ENCODE results near the gene SLMAP.
A peak's percentile ranks its signal among the peaks of the same experiment; 100 is the strongest.

SLMAP gene, protein sequence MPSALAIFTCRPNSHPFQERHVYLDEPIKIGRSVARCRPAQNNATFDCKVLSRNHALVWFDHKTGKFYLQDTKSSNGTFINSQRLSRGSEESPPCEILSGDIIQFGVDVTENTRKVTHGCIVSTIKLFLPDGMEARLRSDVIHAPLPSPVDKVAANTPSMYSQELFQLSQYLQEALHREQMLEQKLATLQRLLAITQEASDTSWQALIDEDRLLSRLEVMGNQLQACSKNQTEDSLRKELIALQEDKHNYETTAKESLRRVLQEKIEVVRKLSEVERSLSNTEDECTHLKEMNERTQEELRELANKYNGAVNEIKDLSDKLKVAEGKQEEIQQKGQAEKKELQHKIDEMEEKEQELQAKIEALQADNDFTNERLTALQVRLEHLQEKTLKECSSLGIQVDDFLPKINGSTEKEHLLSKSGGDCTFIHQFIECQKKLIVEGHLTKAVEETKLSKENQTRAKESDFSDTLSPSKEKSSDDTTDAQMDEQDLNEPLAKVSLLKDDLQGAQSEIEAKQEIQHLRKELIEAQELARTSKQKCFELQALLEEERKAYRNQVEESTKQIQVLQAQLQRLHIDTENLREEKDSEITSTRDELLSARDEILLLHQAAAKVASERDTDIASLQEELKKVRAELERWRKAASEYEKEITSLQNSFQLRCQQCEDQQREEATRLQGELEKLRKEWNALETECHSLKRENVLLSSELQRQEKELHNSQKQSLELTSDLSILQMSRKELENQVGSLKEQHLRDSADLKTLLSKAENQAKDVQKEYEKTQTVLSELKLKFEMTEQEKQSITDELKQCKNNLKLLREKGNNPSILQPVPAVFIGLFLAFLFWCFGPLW

GRCh38 chr3:57755741-57756527, at the start of gene SLMAP:
TSS of gene SLMAP (plus strand) at chr3:57756309. CDS start at chr3:57757652, 1,343 bp downstream.
- peak; percentile 84 for DNase-seq (ENCODE audit: low read depth)

GRCh38 chr3:57706462-57706861, 49.6 kb upstream of the SLMAP start:
- no peak for DNase-seq (ENCODE audit: low read depth)

DNA sequence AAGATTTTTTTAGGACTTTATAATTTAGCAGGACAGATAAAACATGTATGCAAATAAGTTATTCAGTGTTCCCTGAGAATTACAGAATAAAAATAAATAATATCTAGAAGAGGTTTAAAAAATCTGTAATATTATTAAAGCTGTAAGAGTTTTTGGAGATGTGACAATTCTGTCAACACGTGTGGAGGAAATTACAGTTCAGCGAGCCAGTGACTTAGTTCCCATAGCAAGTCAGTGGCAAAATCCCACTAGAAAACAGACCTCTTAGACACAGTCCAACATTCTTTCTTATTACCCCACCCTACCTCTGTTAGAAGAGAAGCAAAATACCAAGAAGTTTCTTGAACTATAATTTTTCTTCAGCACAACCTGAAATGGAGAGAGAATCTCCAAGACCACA, 47.1 kb upstream of the SLMAP start:
- no peak for DNase-seq (ENCODE audit: low read depth)

DNA sequence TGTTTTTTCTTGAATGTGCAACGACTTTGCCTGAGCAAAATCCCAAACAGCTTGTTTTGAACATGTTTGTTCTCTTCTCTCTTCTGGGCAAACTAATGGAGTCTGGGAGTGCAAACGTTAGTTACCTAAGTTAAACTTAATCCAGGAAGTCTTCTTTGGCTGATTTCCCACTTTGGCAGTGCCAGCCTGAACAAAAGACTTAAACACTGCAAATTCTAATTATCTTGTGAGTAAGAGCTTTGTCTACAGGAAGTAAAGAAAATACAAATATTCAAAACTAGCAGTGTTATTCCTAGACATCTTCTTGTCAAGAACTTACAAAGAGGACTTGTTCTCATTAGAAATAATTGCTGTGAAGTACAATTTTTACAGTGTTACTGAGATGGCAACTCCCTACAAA, 46.5 kb upstream of the SLMAP start:
- no peak for DNase-seq (ENCODE audit: low read depth)

DNA sequence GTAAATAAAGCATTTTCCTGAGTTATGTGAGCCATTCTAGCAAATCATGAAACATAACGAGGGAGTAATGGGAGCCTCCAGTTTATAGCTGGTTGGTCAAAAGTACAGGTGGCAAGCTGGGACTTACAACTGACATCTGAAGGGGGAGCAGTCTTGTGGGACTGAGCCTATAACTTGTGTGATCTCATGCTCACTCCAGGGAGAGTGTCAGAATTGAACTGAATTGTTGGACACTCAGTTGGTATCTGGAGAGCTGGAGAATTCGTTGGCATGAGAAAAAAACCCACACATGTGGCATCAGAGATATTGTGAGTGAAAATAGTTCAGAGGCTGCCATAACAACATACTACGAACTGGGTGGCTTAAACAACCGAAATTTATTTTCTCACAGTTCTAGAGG, 40.4 kb upstream of the SLMAP start:
- DNase-seq (ENCODE audit: low read depth), result no peak

DNA sequence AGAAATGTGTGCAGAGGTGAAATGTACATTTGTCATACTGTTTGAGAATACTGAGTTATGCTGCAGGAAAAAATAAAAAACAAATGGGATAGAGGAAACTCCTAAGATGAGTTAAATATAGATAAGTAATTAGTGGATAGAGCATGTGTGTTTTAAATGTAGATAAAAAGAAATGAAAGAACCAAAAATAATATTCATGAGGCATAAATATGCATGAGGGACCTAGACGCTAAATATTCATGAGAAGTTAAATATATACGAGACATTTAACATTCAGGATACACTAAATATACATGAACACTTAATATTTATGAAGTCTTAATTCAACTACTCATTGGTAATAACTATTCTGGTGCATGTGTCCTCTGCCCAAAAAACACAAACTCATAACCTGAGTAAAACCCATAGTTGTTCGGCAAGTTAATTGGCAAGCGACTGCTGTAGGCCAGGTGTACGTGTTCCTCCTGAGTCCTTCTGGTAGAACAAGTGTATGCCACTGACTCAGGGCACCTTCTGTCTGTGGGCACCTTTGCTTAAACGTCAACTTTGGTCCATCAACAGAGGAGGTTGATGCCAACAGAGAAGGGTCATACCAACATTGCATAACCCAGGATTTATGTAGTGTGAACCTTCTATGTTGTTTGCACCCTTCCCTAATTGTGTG, 38.8 kb upstream of the SLMAP start:
- no peak for DNase-seq (ENCODE audit: low read depth)

DNA sequence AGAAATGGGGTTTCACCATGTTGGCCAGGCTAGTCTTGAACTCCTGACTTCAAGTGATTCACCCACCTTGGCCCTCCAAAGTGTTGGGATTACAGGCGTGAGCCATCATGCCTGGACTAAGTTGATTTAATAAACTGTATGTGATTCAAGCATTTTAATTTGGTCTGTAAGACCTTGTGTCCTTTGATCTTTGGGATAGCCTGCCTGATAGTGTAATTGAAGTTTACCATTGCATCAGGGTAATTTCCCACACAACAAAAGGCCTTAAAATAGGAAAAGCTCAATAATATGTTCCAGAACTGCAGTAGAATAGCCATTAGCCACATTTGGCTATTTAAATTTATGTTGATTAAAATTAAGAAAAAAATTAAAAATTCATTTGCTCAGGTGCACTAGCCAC, 38.0 kb upstream of the SLMAP start:
- DNase-seq (ENCODE audit: low read depth), result no peak

DNA sequence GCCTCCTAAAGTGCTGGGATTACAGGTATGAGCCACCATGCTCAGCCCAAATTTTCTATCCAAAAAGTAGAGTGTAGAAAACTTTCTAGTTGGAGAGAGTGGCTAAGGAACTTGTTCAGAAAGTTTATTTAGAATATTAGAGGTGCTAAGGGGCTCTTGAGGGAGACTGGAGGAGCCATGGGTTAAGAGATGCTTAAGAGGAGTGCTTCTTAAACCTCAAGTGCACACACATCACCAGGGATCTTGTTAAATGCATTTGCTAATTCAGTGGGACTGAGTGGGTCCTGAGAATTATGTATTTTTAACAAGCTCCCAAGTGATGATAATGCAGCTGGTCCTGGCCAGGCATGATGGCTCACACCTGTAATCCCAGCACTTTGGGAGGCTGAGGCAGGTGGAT, 29.7 kb upstream of the SLMAP start:
- DNase-seq (ENCODE audit: low read depth), result no peak

GRCh38 chr3:57727106-57727505, 29.0 kb upstream of the SLMAP start:
- DNase-seq (ENCODE audit: low read depth), result no peak

- DNase-seq (ENCODE audit: low read depth), result no peak
Measured at GRCh38 chr3:57729334-57730045, 26.6 kb upstream of the SLMAP start.

DNA sequence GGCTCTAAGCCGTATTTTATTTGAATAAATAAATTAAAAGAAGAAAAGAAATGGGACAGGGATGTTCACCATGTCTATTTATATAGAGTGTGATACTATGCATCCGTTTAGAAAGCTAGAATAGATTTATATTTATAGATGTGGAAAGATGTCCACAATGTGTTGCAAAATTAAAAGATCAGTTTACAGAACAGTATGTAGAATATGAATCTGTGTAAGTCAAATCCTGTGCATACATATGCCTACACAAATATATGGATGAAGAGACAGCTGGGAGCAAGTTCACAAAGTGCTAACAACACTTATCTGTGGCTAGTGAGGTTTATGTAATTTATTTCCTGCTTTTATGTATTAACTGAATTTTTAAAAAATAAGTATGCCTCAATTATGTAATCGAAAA, 25.4 kb upstream of the SLMAP start:
- no peak for DNase-seq (ENCODE audit: low read depth)

GRCh38 chr3:57731311-57731710, 24.8 kb upstream of the SLMAP start:
- no peak for DNase-seq (ENCODE audit: low read depth)

GRCh38 chr3:57733790-57734189, 22.3 kb upstream of the SLMAP start:
- DNase-seq (ENCODE audit: low read depth), result no peak

- no peak for DNase-seq (ENCODE audit: low read depth)
Measured at GRCh38 chr3:57735405-57735804, 20.7 kb upstream of the SLMAP start.

DNA sequence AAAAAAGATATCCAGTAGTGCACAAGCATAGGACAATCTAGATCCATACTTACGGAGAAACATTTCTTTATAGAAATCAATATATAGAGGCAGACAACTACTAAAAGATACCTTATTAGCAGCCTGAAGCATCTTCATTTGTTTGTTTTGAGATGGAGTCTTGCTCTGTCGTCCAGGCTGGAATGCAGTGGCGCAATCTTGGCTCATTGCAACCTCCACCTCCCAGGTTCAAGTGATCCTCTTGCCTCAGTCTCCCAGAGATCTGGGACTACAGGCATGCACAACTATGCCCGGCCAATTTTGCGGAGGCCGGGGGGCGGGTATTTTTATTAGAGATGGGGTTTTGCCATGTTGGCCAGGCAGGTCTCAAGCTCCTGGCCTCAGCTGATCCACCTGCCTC, 18.3 kb upstream of the SLMAP start:
- DNase-seq (ENCODE audit: low read depth), result no peak

DNA sequence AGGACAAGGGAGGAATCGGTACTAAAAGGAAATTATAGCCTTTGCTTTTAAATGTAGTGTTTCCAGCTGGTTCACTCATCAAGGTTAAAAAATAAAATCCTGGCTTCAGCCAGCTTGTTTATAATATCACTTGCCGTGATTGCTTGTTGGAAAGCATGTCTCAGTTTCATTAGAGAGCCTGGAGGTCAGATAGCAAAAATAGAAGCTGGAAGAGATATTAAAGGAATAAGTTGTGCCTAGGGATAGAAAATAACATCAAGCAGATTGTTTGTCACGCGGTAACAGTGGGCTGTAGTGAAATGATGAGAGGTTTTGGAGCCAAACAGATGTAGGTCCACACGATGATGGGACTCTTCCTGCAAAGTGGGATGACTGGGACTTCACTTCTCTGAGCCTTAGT, 17.7 kb upstream of the SLMAP start:
- no peak for DNase-seq (ENCODE audit: low read depth)

DNA sequence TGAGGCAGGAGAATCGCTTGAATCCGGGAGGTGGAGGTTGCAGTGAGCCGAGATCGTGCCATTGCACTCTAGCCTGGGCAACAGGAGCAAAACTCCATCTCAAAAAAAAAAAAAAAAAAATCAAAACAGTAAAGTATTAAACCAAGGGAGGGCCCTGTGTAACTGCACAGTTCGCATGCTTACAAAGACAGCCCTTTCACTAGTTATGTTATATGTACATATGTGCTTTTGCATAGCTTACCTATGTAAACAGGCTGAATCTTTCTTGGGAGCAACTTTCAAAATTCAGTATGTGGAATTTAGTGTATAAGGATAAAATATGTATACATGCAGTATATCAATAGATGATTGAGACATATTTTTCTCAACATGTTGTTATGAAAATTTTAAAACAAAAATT, 16.1 kb upstream of the SLMAP start:
- DNase-seq (ENCODE audit: low read depth), result no peak

DNA sequence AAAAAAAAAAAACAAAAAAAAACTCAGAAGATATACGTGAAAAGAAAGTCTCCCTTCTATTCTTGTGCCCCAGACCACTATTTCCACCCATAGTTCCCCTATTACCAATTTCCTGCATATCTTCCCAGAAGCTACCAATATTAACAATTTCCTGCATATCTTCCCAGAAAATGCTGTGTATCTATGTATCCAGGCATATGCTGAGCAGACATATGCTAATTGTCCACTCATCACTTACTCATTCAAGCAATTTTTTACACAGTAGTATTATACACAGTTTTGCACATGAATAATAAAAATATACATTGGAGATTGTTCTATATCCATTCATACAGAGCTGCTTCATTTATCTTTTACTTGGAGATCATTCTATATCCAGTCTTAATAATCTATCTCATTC, 12.6 kb upstream of the SLMAP start:
- DNase-seq (ENCODE audit: low read depth), result no peak

DNA sequence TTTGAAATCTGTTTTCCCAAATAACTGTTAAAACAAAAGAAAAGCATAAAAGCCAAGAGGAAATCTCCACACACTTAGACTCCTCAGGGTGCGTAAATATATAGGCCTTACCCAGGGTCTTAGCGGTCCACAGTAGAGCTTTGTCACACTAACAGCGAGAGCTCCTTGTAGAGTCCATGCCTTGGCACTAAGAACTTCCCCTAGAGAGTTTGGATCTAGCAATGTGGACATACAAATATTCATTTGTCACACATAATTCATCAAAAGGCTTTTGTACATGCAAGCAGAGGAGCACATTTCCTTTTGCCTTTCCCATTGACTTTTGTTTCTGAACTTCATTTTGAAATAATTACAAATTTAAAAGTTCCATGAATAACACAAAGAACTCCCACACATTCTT, 11.0 kb upstream of the SLMAP start:
- DNase-seq (ENCODE audit: low read depth), result no peak

- DNase-seq (ENCODE audit: low read depth), result no peak
Measured at GRCh38 chr3:57746156-57747010, 9.7 kb upstream of the SLMAP start.

Measured in stimulated activated CD8-positive, alpha-beta memory T cell treated with anti-CD3 and anti-CD28 coated beads, Interleukin-15, amount 100 ng/mL, for 24 hours (primary cell).